GM12865 (cell line): ENCODE results near the gene DPM1.

ENCODE experiments used
- DNase-seq: peaks from one replicate; pipeline ENCODE4 v3.0.0; 2010; ENCODE audit warnings: low read depth
- H3K4me3 ChIP-seq: 2 replicates; pipeline ENCODE4 v1.5.1; 2011; ENCODE audit warnings: mild to moderate bottlenecking, low read depth, low read length, control low read depth
- TF ChIP-seq, protein P1 (sequence below): IDR thresholded peaks from 2 replicates; pipeline ENCODE4 v1.5.1; 2011; ENCODE audit warnings: low read length, control low read depth, low read depth, inconsistent platforms; ENCODE audit not compliant: insufficient read depth; ENCODE audit errors: missing control alignments

The DPM1 gene

DNA sequence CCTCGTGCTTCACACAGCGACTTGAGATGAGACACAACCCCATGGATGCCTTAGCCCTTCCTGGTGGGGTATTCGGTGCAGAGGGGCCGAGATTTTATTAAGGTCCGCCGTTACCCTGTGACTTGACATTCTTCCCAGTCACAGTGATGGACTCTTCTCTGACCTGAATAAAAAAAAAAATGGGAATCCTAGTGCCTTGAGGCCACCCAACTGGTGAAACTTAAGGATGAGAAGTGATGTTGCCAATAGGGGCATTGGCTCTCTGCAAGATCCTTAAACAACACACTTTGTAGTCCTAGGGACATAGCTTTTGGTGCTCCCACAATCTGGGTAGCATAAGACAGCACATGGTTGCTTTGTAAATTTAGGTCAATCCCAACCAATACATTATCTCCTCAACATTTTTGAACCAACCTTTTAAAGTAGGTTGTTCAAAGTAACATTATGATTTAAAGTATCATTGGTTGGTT is 26.3 kb downstream of the DPM1 start:
- DNase-seq: no peak
- peak overlapping the region; percentile 59 for H3K4me3 ChIP-seq
- TF ChIP-seq, protein P1, sequence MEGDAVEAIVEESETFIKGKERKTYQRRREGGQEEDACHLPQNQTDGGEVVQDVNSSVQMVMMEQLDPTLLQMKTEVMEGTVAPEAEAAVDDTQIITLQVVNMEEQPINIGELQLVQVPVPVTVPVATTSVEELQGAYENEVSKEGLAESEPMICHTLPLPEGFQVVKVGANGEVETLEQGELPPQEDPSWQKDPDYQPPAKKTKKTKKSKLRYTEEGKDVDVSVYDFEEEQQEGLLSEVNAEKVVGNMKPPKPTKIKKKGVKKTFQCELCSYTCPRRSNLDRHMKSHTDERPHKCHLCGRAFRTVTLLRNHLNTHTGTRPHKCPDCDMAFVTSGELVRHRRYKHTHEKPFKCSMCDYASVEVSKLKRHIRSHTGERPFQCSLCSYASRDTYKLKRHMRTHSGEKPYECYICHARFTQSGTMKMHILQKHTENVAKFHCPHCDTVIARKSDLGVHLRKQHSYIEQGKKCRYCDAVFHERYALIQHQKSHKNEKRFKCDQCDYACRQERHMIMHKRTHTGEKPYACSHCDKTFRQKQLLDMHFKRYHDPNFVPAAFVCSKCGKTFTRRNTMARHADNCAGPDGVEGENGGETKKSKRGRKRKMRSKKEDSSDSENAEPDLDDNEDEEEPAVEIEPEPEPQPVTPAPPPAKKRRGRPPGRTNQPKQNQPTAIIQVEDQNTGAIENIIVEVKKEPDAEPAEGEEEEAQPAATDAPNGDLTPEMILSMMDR: no peak

DNA sequence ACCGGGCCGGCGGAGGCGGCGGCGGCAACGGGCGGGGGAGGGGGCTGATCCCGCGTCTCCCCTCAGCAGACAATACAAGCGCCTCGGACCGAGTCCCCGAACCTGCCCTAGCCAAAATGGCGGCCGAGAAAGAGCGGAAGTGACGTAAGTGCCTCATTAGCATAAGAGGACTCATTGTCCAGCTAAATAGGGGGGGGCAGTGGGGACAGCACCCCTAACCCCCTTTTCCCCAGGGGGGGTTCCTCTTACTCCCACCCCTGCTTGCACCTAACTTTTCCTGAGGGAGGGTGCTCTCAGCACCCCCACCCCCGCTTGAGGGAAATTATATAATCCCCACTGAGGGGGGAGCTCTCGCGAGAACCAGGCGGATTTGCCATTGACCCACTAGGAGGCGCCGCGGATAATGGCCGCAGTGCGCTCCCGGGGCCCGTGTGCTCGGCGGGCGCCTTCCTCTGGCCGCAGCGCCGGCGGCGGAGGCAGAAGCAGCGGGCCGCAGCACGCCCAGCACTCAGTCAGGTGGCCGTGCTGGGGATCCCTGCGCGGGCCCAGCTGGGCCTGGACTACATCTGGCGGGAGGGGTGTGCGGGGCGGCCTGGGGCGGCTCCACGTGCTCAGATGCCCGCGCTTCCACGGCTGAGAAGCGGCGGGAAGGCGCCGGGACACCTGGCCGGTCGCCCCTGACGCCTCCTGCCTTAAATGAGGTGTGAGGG is 26.9 kb downstream of the DPM1 start, which contains the start of gene ADNP:
ADNP (minus strand) TSS at position 132 of the 710 bp plus-strand sequence. CDS start 27,441 bp downstream, outside the sequence.
- H3K4me3 ChIP-seq: peak within 1 kb of the TSS; percentile 98
- TF ChIP-seq, protein P1: peak; percentile 64
- peak; percentile 97 for DNase-seq

DNA sequence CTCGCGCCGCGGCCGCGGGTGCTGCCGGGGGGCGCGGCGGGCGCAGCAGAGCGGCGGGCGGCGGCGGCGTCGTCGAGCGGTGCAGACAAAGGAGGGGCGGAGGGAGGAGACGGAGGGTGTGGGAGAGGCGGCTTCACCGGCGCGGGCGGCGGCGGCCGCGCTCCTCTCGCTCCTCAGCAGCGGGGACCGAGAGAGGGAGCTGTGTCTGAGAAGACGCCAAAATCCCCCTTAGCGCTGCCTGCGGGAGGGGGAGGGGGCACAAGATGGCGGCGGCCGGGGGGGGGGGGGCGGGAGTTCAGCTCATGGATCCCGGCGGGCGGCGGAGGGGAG is 27.4 kb downstream of the DPM1 start:
- peak overlapping the region; percentile 59 for H3K4me3 ChIP-seq
- no peak for DNase-seq
- TF ChIP-seq, protein P1: no peak

DNA sequence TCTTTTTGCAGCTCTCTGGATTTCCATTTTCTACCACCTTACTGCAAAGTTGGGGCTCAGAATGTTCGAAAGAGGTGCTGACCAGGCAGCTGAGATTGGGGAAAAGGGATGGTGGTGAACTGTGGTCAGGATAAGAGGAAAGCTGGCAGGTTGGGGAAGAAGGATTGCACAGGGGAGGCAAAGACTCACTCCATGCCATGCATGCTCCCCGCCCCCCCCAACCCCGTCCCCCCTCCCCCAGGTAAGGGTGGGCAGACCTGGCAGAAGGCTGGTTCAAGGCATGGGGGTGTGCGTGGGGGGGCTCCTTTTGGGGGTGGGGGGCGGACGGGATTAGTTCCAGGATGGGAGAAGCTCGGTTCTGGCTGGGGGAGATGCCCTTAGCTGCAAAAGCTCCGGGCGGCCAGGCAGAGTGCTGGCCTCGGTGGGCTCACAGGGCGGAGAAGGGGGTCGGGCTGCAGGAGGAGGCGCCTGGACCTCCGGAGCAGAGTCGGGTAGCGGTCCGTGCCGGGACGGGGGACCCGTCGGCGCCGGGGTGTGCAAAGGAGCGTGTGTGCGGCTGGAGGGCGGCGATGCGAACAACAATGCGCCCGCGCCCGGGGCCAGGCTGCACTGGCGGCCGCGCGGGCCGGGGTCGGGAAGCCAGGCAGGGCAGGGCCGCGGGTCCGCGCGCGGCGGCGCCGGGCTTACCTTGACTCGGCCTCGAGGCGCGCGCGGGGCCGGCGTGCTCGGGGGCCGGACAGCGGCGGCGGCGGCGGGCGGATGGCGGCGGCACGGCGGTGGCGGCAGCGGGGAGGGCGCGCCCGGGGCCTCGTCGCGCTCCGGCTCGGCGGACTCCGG is 28.0 kb downstream of the DPM1 start:
- H3K4me3 ChIP-seq: peak overlapping the region; percentile 98
- TF ChIP-seq, protein P1: no peak
- DNase-seq: peak; percentile 39

DNA sequence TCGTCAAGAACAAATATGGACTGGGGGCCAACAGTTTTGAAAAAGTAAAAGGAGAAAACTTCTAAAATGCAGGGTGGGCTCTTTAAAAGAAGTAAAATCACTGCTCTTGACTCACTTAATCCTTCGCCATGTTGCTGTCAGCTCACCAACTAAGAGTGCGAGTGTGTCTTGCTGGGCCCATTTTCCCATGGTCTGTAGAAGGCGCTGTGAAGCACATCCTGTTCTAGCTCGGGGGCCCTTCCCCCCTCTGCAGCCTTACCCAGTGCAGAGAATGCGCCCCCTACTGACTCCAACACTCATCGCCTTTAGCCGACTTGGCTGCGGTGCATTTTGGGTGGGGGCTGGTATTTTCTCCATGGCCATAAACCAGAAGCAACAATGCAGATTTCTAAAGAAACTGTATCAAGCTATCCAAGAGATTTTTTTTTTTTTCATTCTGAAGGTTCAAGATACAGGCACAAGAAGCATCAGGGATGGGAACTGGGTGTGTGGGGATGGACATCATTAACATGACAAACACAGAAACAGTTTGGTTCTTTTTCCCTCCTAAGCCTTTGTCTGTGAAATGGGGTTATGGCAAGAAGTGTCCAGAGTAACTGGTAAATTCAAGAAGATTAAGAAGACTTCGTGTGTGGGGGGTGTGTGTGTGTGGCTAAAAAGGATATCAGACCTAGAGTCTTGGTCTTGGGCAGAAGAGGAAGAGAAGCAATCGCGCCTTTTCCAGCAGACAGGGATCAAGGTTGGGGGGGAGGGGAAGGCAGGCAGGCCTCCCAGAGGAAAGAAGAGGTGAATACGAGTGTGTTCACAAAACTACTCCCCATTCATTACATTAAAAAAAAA is 28.8 kb downstream of the DPM1 start:
- H3K4me3 ChIP-seq: peak overlapping the region; percentile 98
- TF ChIP-seq, protein P1: peak; percentile 99
- peak; percentile 99 for DNase-seq

DNA sequence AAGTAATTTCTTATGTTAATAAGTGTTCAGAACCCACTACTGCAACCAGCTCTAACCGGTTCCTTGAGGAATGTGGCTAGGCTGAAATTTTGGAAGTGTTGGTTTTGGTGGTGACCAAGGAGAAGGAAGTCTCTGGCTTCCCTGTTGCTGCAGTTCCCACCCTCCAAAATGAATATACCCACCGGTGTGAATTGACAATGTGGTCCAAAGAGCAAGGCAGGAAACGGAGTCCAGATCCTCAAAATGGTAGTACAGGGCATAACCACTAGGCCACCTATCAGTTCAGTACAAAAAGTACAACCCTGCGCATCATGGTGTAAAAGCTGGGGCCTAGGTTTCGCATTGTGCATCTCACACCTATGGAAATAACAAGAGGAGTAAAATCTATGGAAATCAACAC is 29.9 kb downstream of the DPM1 start:
- DNase-seq: peak; percentile 44
- peak overlapping the region; percentile 98 for H3K4me3 ChIP-seq
- TF ChIP-seq, protein P1: peak; percentile 23
